H1 (cell line): ENCODE results near the gene DBH. TPM values are rescaled to one million over a fixed set of nuclear protein-coding genes. Genes with fewer than 3 reads are reported as not detected.

Experiments used
- ASH2L ChIP-seq: fragments of 200-600, 300-600 bp; sonication (generic); IDR thresholded peaks from one replicate; pipeline ENCODE4 v1.7.1; 2017; ENCODE audit warnings: low read length
- BRCA1 ChIP-seq: IDR thresholded peaks from 2 replicates; pipeline ENCODE4 v1.6.1; 2012; ENCODE audit warnings: low read depth, low read length, improper control_type of control experiment
- GABPA ChIP-seq: IDR thresholded peaks from 2 replicates; pipeline ENCODE4 v1.6.1; 2011; ENCODE audit warnings: mild to moderate bottlenecking, low read length, moderate library complexity, borderline replicate concordance; ENCODE audit not compliant: insufficient read depth
- NANOG ChIP-seq: IDR thresholded peaks from 2 replicates; pipeline ENCODE4 v1.6.1; 2011; ENCODE audit warnings: low read length, low read depth, mild to moderate bottlenecking, inconsistent platforms; ENCODE audit not compliant: insufficient read depth, poor library complexity, severe bottlenecking
- SIX5 ChIP-seq: IDR thresholded peaks from 2 replicates; pipeline ENCODE4 v1.6.1; 2011; ENCODE audit warnings: mild to moderate bottlenecking, low read depth, low read length
- SRF ChIP-seq: IDR thresholded peaks from 2 replicates; pipeline ENCODE4 v1.6.1; 2011; ENCODE audit warnings: mild to moderate bottlenecking, low read depth, low read length, moderate library complexity
- YY1 ChIP-seq: IDR thresholded peaks from 2 replicates; pipeline ENCODE4 v1.6.1; 2011; ENCODE audit warnings: low read depth, mild to moderate bottlenecking, low read length
- polyA plus RNA-seq, 7 experiments: library from polyadenylated mRNA; depleted of rRNA in 3 of 7; stranded (reverse) in 5 of 7; unstranded in 2 of 7; fragments of >200 nt in 5 of 7; fragments of 200-250 nt in 2 of 7; gene quantifications; 1 replicate in 5 of 7; 2 replicates in 1 of 7; 4 replicates in 1 of 7; pipeline versions ENCODE4 v1.2.1 to v1.2.3, GENCODE V29; 2011 to 2013; ENCODE audit warnings: missing spikeins in 2 of 7, mixed read lengths in 2 of 7
- total RNA-seq: library from RNA; stranded (reverse); fragmentation: NEBNext Ultra II Directional; extraction: Animal tissue kit (Norgen Biotek cat#: 25700); gene quantifications from 2 replicates; pipeline ENCODE4 v1.2.1, GENCODE V29; 2021

The DBH gene
- total and polyA plus RNA-seq, 2 of the 8 experiments (the other 6 are each of a cell fraction or from before 2014, with no cell fraction given): 0.18 TPM; not detected in 1

- TF ChIP-seq GABPA (no peak), BRCA1 (no peak), YY1 (no peak), SRF (no peak), ASH2L (no peak), SIX5 (no peak), NANOG (no peak)
- TF ChIP-seq, all 59 proteins: peak for 0
These were observed 1.1 kb upstream of the DBH start (continued) for GRCh38 chr9:133635098-133635497.
